ENCODE data around the gene TOMM34.

DNA sequence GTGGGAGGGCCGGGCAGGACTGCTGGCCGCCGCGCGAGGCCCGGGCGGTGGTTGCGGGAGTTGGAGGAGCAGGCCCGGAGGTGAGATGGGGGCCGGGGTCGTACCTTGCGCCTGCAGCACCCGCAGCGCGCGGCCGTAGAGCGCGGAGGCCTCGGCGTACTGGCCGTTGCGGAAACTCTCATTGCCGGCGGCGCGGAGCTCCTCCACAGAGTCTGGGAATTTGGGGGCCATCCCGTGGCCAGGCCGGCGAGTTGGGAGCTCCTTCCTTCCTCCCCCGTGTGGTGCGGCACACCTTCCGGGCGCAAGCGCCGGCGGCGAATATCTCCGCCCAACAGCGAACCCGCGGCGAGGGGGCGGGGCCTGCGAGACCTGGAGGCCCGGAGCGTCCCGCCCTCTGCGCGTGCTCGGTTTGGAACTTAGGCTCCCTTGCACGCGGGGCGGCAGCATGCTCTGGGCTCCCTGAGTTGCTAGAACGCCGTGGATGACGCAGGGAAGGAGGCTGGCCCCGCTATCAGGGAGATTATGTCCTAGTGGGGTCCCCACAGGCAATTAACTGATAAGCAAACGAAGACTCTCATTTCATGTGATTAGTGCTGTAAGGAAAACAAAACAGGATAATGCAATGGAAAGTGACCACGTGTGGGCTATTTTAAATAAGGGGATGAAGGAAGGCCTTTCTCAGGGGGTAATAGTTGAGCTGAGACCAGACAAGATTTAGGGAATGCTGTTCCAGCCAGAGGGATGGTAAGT, at the start of gene TOMM34:
- TF ChIP-seq, protein P1, sequence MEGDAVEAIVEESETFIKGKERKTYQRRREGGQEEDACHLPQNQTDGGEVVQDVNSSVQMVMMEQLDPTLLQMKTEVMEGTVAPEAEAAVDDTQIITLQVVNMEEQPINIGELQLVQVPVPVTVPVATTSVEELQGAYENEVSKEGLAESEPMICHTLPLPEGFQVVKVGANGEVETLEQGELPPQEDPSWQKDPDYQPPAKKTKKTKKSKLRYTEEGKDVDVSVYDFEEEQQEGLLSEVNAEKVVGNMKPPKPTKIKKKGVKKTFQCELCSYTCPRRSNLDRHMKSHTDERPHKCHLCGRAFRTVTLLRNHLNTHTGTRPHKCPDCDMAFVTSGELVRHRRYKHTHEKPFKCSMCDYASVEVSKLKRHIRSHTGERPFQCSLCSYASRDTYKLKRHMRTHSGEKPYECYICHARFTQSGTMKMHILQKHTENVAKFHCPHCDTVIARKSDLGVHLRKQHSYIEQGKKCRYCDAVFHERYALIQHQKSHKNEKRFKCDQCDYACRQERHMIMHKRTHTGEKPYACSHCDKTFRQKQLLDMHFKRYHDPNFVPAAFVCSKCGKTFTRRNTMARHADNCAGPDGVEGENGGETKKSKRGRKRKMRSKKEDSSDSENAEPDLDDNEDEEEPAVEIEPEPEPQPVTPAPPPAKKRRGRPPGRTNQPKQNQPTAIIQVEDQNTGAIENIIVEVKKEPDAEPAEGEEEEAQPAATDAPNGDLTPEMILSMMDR (conservative IDR thresholded peaks at IDR 0.05; ENCODE audit: low read length) = peak; percentile 16; the same call in 1 of the 2 replicates
- no peak for TF ChIP-seq EZH2phosphoT487 (IDR thresholded peaks at IDR 0.05; ENCODE audit: borderline replicate concordance, low read depth, low read length)

Data from OCI-LY7 (cell line).